Measurements from ENCODE around the gene PRSS22.

The PRSS22 gene

GRCh38 chr16:2904100-2904921, 46.3 kb upstream of the PRSS22 start:
- TF ChIP-seq POLR2AphosphoS5 (IDR thresholded peaks at IDR 0.05; ENCODE audit: low read depth, low read length) (peak; percentile 70), SIN3A (IDR thresholded peaks at IDR 0.05; ENCODE audit: borderline replicate concordance, insufficient read depth, low read length) (no peak), TAF1 (IDR thresholded peaks at IDR 0.05; ENCODE audit: borderline replicate concordance, insufficient read depth, low read length) (no peak; the same call in 1 of the 2 replicates), FOXP2 (optimal IDR thresholded peaks at IDR 0.05; ENCODE audit: borderline replicate concordance, extremely low read depth, extremely low read length, insufficient read depth) (no peak), REST (IDR thresholded peaks at IDR 0.05; ENCODE audit: insufficient read depth in 1 of 2, low read depth in 2 of 2, low read length in 2 of 2) (0 out of 4 replicates have a peak, but pooled peaks of 1 of the 2 experiments have one; percentile 8)

- TF ChIP-seq SIN3A (IDR thresholded peaks at IDR 0.05; ENCODE audit: borderline replicate concordance, insufficient read depth, low read length), result no peak
- TF ChIP-seq POLR2AphosphoS5 (IDR thresholded peaks at IDR 0.05; ENCODE audit: low read depth, low read length), result no peak
- TF ChIP-seq FOXP2 (optimal IDR thresholded peaks at IDR 0.05; ENCODE audit: borderline replicate concordance, extremely low read depth, extremely low read length, insufficient read depth), result no peak
- no peak for TF ChIP-seq TAF1 (IDR thresholded peaks at IDR 0.05; ENCODE audit: borderline replicate concordance, insufficient read depth, low read length)
- no peak for TF ChIP-seq REST (IDR thresholded peaks at IDR 0.05; ENCODE audit: insufficient read depth in 1 of 2, low read depth in 2 of 2, low read length in 2 of 2)
Observed at GRCh38 chr16:2902337-2903130, 44.6 kb upstream of the PRSS22 start.

GRCh38 chr16:2900526-2901075, 42.6 kb upstream of the PRSS22 start:
- TF ChIP-seq FOXP2 (optimal IDR thresholded peaks at IDR 0.05; ENCODE audit: borderline replicate concordance, extremely low read depth, extremely low read length, insufficient read depth) (no peak), POLR2AphosphoS5 (IDR thresholded peaks at IDR 0.05; ENCODE audit: low read depth, low read length) (no peak), SIN3A (IDR thresholded peaks at IDR 0.05; ENCODE audit: borderline replicate concordance, insufficient read depth, low read length) (no peak), TAF1 (IDR thresholded peaks at IDR 0.05; ENCODE audit: borderline replicate concordance, insufficient read depth, low read length) (no peak), REST (IDR thresholded peaks at IDR 0.05; ENCODE audit: insufficient read depth in 1 of 2, low read depth in 2 of 2, low read length in 2 of 2) (no peak)

GRCh38 chr16:2899564-2900072, 41.6 kb upstream of the PRSS22 start:
- no peak for TF ChIP-seq POLR2AphosphoS5 (IDR thresholded peaks at IDR 0.05; ENCODE audit: low read depth, low read length)
- TF ChIP-seq TAF1 (IDR thresholded peaks at IDR 0.05; ENCODE audit: borderline replicate concordance, insufficient read depth, low read length), result no peak
- TF ChIP-seq REST (IDR thresholded peaks at IDR 0.05; ENCODE audit: insufficient read depth in 1 of 2, low read depth in 2 of 2, low read length in 2 of 2), result no peak
- no peak for TF ChIP-seq FOXP2 (optimal IDR thresholded peaks at IDR 0.05; ENCODE audit: borderline replicate concordance, extremely low read depth, extremely low read length, insufficient read depth)
- no peak for TF ChIP-seq SIN3A (IDR thresholded peaks at IDR 0.05; ENCODE audit: borderline replicate concordance, insufficient read depth, low read length)
